Measurements from ENCODE around the gene SPOCD1.

GRCh38 chr1:31785020-31785946 lies 30.5 kb downstream of the SPOCD1 start:
- no peak for TF ChIP-seq POLR2A (IDR thresholded peaks at IDR 0.05)
- no peak for TF ChIP-seq CTCF (IDR thresholded peaks at IDR 0.05)

Data from heart left ventricle (tissue), 13 donors.